Putamen (tissue), 1 donor: ENCODE measurements around the gene MST1.
A peak's percentile ranks its signal among the peaks of the same experiment; 100 is the strongest.

Source experiments
- DNase-seq: peaks from one replicate; pipeline ENCODE4 v3.0.0-alpha.2; 2016; ENCODE audit warnings: low spot score

MST1 gene

DNA sequence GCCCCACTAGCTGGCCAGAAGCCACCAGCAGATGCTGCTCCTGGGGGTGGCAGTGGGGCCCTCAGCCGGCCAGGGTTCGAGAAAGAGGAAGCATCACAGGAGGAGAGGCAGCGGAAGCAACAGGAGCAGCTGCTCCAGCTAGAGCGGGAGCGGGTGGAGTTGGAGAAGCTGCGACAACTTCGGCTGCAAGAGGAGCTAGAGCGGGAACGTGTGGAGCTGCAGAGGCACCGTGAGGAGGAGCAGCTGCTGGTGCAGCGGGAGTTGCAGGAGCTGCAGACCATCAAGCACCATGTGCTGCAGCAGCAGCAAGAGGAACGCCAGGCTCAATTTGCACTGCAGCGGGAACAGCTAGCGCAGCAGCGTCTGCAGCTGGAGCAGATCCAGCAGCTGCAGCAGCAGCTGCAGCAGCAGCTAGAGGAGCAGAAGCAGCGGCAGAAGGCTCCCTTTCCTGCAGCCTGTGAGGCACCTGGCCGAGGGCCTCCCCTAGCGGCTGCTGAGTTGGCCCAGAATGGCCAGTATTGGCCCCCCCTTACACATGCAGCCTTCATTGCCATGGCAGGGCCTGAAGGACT is 32.6 kb downstream of the MST1 start:
- DNase-seq: no peak

DNA sequence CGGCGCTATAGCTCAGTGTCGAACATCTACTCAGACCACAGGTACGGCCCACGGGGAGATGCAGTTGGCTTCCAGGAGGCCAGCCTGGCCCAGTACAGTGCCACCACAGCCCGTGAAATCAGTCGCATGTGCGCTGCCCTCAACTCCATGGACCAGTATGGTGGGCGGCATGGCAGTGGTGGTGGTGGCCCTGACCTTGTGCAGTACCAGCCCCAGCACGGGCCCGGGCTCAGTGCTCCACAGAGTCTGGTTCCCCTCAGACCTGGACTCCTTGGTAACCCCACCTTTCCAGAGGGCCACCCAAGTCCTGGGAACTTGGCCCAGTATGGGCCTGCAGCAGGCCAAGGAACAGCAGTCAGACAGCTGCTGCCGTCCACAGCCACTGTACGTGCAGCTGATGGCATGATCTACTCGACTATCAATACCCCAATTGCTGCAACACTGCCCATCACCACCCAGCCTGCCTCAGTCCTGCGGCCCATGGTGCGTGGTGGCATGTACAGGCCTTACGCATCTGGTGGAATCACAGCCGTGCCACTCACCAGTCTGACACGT is 33.5 kb downstream of the MST1 start:
- no peak for DNase-seq

DNA sequence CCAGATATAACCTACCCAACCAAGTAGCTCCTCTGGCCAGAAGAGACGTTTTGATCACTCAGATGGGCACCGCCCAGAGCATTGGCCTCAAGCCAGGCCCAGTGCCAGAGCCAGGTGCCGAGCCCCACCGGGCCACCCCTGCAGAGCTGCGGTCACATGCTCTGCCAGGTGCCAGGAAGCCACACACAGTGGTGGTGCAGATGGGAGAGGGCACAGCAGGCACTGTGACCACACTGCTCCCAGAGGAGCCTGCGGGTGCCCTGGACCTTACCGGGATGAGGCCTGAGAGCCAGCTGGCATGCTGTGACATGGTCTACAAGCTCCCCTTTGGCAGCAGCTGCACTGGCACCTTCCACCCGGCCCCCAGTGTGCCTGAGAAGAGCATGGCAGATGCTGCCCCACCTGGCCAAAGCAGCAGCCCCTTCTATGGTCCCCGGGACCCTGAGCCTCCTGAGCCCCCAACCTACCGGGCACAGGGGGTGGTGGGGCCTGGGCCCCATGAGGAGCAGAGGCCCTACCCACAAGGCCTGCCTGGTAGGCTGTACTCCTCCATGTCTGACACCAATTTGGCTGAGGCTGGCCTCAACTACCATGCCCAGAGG is 34.2 kb downstream of the MST1 start:
- DNase-seq: no peak

DNA sequence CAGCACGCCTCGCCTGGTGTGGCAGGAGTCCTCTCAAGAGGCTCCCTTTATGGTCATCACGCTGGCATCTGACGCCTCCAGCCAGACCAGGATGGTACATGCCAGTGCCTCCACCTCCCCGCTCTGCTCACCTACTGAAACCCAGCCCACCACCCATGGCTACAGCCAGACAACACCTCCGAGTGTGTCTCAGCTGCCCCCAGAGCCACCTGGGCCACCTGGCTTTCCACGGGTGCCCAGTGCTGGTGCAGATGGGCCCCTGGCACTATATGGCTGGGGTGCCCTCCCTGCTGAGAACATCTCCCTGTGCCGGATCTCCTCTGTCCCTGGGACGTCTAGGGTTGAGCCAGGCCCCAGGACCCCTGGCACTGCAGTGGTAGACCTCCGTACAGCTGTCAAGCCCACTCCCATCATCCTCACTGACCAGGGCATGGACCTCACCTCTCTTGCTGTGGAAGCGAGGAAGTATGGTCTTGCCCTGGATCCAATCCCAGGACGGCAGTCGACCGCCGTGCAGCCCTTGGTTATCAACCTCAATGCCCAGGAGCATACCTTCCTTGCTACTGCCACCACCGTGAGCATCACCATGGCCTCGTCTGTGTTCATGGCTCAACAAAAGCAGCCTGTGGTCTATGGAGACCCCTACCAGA is 35.0 kb downstream of the MST1 start:
- DNase-seq: no peak

DNA sequence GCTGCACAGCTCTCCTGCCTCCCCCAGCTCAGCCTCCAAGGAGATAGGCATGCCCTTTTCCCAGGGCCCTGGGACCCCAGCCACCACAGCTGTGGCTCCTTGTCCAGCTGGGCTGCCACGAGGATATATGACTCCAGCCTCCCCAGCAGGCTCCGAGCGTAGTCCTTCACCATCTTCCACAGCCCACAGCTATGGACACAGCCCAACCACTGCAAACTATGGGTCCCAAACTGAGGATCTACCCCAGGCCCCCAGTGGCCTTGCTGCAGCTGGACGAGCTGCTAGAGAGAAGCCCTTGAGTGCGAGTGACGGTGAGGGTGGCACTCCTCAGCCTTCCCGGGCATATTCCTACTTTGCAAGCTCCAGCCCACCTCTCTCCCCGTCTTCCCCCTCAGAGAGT is 35.7 kb downstream of the MST1 start:
- no peak for DNase-seq

DNA sequence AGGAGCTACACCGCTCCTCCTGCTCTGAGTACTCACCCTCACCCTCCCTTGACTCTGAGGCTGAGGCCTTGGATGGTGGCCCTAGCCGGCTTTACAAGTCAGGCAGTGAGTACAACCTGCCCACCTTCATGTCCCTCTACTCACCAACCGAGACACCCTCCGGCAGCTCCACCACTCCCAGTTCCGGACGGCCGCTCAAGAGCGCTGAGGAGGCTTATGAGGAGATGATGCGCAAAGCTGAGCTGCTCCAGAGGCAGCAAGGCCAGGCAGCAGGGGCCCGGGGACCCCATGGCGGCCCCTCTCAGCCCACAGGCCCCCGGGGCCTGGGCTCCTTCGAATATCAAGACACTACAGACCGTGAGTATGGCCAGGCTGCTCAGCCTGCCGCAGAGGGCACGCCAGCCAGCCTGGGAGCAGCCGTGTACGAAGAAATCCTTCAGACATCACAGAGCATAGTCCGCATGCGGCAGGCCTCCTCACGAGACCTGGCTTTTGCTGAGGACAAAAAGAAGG is 36.3 kb downstream of the MST1 start:
- no peak for DNase-seq

DNA sequence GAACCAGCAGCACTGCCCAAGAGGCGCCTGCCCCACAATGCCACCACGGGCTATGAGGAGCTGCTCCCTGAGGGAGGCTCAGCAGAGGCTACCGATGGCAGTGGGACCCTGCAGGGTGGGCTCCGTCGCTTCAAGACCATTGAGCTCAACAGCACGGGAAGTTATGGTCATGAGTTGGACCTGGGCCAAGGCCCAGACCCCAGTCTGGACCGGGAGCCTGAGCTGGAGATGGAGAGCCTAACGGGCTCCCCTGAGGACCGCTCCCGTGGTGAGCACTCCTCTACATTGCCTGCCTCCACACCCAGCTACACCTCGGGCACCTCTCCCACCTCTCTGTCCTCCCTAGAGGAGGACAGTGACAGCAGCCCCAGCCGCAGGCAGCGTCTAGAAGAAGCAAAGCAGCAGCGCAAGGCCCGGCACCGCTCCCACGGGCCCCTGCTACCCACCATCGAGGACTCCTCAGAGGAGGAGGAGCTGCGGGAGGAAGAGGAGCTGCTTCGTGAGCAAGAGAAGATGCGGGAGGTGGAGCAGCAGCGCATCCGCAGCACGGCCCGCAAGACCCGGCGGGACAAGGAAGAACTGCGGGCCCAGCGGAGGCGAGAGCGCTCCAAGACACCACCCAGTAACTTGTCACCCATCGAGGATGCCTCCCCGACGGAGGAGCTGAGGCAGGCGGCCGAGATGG is 36.9 kb downstream of the MST1 start:
- no peak for DNase-seq

DNA sequence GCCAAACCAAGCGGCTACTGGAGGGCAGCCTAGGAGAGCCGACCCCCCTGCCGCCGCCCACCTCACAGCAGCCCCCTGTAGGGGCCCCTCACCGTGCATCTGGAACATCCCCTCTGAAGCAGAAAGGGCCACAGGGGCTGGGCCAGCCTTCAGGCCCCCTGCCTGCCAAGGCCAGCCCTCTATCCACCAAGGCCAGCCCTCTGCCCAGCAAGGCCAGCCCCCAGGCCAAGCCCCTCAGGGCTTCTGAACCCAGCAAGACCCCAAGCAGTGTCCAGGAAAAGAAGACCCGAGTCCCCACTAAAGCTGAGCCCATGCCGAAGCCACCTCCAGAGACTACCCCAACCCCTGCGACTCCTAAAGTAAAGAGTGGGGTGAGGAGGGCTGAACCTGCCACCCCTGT is 38.6 kb downstream of the MST1 start:
- no peak for DNase-seq

DNA sequence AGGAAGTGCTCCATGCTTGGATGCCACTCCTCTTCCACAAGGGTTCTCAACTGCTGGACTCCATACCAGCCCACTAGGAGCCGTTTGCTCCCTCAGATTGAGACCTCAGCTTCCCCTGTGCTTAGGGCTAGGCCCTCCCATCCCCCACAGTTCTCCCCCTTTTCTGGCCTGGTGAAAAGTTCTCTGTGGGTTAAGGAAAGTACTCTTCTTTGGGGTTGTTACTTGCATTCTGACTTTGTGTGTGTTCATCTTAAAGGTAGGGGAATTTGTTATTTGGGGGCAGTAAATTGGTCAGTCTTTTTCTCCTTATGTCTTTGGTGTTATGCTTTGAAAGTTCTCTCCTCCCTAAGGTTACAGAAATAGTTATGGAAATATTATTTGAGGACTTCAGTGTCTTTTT is 39.1 kb downstream of the MST1 start:
- no peak for DNase-seq

DNA sequence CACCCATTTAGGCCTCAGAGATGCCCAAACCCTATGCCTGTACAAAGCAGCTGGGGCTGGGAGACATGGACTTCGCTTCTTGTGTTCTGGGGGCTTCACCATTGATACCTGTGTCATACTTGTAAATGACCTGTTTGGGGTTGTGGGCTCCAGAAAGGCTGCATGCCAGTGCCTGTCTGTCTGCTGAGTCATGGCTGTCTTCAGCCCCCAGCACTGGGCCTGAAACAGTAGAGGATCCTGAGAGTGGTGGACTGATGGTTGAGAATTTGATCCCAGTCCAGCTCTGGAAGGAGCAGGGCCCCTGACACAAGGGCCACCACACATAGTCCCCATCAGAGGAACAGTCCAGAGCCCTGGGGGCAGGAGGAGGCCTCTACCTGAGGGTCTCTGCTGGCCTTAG is 39.7 kb downstream of the MST1 start:
- DNase-seq: no peak

DNA sequence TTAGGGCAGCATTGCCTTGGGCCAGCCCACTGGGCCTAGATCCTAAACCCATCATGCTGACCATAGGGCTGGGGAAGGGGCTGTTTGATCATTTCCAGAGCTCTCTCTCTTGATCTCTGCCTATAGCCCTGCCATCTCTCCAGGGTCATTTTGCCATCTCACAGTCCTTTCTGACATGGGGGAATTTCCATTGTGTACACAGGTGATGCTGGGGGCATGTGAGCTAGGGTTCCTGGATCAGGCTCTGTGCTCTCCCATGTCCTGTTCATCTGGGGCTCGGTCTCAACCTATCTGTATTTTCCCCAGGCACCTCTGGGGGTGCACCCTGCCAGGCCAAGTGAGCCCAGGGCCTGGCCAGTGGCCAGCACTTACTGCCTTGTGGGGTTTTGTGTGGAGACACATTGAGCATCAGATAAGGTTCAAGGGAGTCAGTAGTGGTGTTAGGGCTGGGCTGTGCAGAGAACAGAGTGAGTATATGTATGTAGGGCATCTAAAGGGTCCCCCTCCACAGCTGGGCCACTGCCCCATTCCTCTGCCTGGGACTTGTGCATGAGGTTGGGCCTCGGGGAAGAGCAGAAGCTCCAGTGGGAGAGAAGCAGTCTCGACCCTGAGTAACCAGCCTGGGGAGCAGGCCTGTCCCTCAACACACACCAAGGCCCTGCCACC is 40.8 kb downstream of the MST1 start:
- DNase-seq: no peak

DNA sequence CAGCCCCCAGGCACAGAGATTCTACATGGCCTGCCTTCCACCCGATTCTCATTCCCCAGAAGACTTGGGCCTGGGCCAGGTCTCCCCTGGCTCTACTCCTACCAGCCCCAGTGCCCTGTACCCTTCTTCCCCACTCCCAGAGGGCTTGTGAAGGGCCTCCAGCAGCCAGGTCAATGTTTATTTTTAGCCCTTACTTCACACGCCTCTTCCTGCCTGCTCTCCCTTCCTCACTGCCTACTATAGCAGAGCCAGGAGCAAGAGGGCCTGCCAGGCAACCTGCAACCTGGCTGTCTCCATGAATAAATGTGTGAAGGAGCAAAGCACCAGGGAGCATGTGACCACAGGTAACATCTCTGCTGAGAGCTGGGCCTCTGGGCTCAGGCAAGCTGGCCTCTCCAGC is 41.5 kb downstream of the MST1 start:
- DNase-seq: no peak

DNA sequence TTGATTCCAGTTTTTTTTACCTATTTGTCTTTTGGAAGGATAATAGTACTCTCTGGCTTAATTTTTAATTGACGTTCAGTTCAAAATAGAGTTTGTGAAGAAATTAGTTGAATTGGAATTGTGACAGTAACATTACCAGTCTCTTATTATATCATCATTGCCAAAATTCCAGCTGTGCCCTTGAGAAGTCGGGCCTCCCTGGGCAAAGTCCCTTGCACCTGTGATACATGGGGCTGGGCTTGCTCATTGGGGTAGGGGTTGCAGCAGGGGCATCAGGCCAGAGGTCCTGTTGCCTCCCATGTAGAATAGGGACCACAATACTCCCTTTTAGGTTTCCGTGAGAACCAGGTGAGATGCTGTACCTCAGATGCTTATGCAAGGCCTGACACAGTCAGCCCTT is 43.0 kb downstream of the MST1 start:
- DNase-seq: no peak

DNA sequence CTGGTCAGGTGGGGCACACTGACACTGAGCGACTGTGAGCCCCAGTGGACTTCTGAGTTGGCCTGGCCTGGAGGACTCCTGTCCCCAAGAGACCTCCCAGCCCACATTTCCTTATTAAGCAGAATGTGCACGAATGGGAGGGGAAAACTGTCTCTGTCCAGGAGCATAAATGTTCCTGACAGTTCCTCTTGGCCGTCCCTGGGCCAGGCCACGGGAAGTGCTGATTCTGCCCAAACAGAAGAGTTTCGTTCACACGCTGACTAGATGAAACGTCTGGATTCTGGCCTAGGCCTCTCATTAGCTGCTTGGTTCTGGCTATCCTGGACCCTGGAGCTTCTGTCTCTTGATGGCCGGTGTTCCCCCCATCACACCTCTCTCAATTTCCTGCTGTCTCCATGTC is 44.6 kb downstream of the MST1 start:
- no peak for DNase-seq

DNA sequence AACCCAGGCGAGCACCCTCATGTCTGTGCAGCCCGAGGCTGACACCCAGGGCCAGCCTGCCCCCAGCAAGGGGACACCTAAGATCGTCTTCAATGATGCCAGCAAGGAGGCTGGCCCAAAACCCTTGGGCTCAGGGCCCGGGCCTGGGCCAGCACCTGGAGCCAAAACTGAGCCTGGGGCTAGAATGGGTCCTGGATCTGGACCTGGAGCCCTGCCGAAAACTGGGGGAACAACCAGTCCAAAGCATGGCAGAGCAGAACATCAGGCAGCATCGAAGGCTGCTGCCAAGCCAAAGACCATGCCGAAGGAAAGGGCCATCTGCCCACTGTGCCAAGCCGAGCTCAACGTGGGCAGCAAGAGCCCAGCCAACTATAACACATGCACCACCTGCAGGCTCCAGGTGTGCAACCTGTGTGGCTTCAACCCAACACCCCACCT is 46.5 kb downstream of the MST1 start:
- DNase-seq: no peak

DNA sequence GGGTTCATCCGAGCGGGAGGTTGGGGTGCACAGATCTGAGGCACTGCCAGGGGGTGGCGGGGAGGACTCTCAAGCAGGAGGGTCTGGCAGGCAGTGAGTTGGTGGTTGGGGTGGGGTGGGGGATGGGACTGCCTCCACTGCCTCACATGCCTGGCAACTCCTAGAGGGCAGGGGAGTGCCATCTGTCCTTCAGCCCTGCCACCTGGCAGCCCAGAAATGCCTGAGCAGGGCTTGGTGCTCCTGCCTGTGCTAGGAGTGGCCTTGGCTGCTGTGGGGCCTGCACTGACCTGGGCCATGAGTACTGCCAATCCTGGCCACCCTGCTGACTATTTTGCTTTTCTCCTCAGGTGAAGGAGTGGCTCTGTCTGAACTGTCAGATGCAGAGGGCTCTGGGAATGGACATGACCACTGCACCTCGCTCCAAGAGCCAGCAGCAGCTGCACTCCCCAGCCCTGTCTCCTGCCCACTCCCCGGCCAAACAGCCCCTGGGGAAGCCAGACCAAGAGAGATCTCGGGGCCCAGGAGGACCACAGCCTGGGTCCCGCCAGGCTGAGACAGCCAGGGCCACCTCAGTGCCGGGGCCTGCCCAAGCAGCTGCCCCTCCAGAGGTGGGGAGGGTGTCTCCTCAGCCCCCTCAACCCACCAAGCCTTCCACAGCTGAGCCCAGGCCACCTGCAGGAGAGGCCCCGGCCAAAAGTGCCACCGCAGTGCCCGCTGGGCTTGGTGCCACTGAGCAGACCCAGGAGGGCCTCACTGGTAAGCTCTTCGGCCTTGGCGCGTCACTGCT is 47.2 kb downstream of the MST1 start:
- DNase-seq: no peak

DNA sequence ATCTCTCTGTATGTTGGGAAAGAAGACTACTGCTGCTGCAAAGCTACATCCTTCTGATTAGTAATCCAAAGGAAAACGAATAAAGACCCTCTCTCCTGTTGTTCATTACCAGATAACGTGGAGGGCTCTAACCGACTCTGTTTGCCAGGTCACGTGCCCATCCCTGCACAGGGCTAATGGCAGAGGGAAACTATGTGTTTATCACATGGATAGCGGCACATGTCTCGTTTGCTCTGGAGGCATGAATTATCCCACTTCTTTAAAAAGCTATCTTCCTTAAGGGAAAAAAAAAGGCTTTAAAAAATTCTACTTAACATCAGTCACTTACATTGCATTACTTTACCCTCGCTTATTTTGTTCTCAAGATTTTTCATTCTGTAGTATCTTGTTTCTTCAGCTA is 48.0 kb downstream of the MST1 start:
- DNase-seq: peak; percentile 26

DNA sequence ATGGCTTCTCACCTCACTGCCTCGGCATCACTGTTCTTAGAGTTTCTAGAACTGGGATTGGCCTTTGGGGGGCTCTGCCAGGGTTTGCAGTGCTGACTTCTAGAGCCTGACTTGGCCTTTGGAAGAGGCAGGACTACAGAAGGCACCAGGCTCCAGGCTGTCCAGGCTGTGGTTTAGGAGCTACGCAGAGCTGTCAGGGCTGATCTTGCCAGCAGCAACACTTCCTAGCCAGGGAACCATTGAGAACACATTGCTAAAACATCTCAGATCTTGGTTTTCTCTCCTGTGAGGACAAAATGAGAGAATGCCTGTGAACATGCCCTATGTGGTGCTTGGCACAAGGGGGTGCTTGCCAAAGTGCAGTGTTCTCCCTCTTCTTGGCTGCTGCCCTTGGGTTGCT is 49.7 kb downstream of the MST1 start:
- no peak for DNase-seq

DNA sequence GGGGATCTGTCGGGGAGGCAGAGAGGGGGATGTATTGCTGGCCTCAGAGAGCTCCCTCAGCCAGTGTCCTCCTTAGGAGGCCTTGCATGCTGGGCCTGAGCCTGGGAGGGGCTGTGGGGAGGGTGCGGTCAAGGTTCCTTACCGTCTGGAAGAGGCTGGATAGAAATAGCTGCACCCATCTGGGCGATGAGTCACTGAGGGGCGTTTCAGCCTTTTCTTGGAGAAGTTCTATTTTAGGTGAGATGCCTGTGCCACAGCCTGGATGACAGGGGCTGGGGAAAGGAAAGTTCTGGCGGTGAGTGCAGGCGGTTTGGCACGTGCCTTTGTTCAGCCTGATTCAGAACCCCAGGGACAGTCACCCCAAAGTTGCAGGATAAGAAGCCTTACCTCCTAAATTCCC is 50.8 kb downstream of the MST1 start:
- DNase-seq: peak; percentile 67

DNA sequence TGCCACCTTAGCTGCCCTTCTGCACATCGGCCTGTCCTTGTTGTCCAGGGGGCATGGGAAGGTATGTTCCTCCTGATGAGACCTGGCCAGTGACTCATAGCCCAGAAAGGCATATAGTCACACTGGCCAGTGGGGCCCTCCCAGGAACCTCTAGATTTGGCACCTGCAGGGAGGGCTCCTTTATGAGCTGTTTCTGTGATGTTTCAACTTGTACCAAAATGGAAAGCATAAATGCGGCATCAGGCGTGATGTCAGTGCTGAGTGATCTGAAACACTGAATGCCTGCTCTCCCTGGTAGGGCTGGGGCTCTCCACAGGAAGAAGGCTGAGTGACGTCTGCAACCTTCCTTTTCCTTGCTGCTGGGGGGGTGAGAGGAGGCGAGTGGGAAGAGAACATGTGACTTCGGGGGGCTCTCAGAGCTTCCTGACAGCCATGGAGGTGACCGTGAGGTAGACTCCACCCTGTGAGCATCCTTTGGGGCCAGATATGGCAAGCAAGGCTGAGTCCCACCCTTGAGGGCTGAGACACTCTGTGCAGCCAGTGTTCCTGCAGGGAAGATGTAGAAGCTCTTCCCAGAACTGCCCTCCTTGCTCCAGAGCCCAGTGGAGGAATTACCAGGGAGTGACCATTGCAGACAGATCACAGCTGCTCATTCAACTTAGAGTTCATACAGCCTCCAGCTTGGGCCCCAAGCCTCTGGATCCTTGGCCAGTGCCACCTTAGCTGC is 52.2 kb downstream of the MST1 start:
- DNase-seq: peak; percentile 55

DNA sequence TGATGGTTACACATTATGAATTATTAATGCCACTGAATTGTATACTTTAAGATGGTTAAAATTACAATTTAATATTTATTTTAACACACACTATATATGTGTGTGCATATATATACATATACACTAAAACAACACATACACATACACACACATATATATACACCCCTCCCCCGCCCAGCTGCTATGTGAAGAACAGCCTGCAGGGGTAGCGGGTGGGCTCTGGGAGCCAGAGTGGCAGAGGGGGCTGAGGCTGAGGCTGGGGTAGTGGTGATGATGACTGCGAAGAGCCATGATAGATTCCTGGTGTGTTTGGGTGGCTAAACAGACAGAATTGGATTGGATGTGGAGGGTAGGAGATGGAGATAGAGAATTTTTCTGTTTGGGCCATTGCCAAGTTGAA is 54.5 kb downstream of the MST1 start:
- no peak for DNase-seq
